Activated CD4-positive, alpha-beta T cell treated with anti-CD3 and anti-CD28 coated beads, Interleukin-2, amount 50 U/mL, for 4 hours (primary cell): ENCODE results near the gene PRG3.
"Not testable (repeated sequence)": the region's sequence is repeated elsewhere in the genome, so short reads cannot be mapped to it uniquely, and the experiment has no call there.

ENCODE experiments used
- DNase-seq, 2 experiments: peaks; one replicate each; pipeline ENCODE4 v3.0.0-alpha.2; 2020

The PRG3 gene

GRCh38 chr11:57358543-57358961 is 22.4 kb downstream of the PRG3 start:
- no peak for DNase-seq

GRCh38 chr11:57357856-57358255 is 23.1 kb downstream of the PRG3 start:
- no peak for DNase-seq

- DNase-seq: no peak
Measured at GRCh38 chr11:57357310-57357709, 23.6 kb downstream of the PRG3 start.

GRCh38 chr11:57356268-57356667 is 24.7 kb downstream of the PRG3 start:
- DNase-seq: no peak

GRCh38 chr11:57354699-57355098 is 26.3 kb downstream of the PRG3 start:
- no peak for DNase-seq

- DNase-seq: no peak
Measured at GRCh38 chr11:57353852-57354251, 27.1 kb downstream of the PRG3 start.

GRCh38 chr11:57353446-57353845 is 27.5 kb downstream of the PRG3 start:
- DNase-seq: no peak

- DNase-seq: no peak
Measured at GRCh38 chr11:57353036-57353435, 27.9 kb downstream of the PRG3 start.

GRCh38 chr11:57349491-57350274 is 31.3 kb downstream of the PRG3 start:
- DNase-seq: peak; percentile 45 to 51

GRCh38 chr11:57348636-57349313 is 32.2 kb downstream of the PRG3 start:
- DNase-seq: no peak

GRCh38 chr11:57348052-57348451 is 32.9 kb downstream of the PRG3 start:
- no peak for DNase-seq

GRCh38 chr11:57347336-57347735 is 33.6 kb downstream of the PRG3 start:
- DNase-seq: no peak

- peak; percentile 70 to 74 for DNase-seq
Measured at GRCh38 chr11:57345555-57346211, 35.3 kb downstream of the PRG3 start.

GRCh38 chr11:57344826-57345225 is 36.1 kb downstream of the PRG3 start:
- DNase-seq: no peak

- DNase-seq: no peak
Measured at GRCh38 chr11:57343825-57344224, 37.1 kb downstream of the PRG3 start.

- no peak for DNase-seq
Measured at GRCh38 chr11:57342702-57343101, 38.2 kb downstream of the PRG3 start.

- DNase-seq: no peak
Measured at GRCh38 chr11:57341250-57341808, 39.6 kb downstream of the PRG3 start.

GRCh38 chr11:57340039-57340615 is 40.8 kb downstream of the PRG3 start:
- no peak for DNase-seq

- no peak for DNase-seq
Measured at GRCh38 chr11:57339328-57339727, 41.6 kb downstream of the PRG3 start.

- DNase-seq: no peak
Measured at GRCh38 chr11:57338142-57338541, 42.8 kb downstream of the PRG3 start, which contains the start of gene P2RX3. Gene P2RX3 (plus strand): TSS chr11:57338352. CDS start chr11:57338551, 199 bp downstream.

GRCh38 chr11:57336856-57337255 is 44.1 kb downstream of the PRG3 start:
- not testable (repeated sequence) for DNase-seq

- peak; percentile 19 to 26 for DNase-seq
Measured at GRCh38 chr11:57336111-57336666, 44.8 kb downstream of the PRG3 start.
